HepG2 (cell line): ENCODE results near the gene CYB5R3. TPM values are rescaled to one million over a fixed set of nuclear protein-coding genes. Genes with fewer than 3 reads are reported as not detected.

ENCODE experiments used
- ATRX ChIP-seq: sonication (generic); formaldehyde crosslinking; IDR thresholded peaks from 2 replicates; pipeline ENCODE4 v1.4.0; 2020; ENCODE audit warnings: missing genetic modification reagents, borderline replicate concordance
- CBFB ChIP-seq: sonication (generic); formaldehyde crosslinking; IDR thresholded peaks from 2 replicates; pipeline ENCODE4 v1.4.0; 2020; ENCODE audit warnings: missing genetic modification reagents
- GABPB1 ChIP-seq: IDR thresholded peaks from 2 replicates; pipeline ENCODE4 v1.6.1; 2016; ENCODE audit warnings: mild to moderate bottlenecking, missing genetic modification reagents, moderate library complexity, missing compliant biosample characterization
- ZNF891 ChIP-seq: sonication (generic); formaldehyde crosslinking; IDR thresholded peaks from 2 replicates; pipeline ENCODE4 v1.5.0; 2020; ENCODE audit warnings: mild to moderate bottlenecking, missing genetic modification reagents
- polyA plus RNA-seq, 8 experiments: library from polyadenylated mRNA; depleted of rRNA in 3 of 8; stranded (reverse) in 7 of 8; unstranded in 1 of 8; fragments of >200 nt; fragmentation: Illumina TruSeq in 4 of 8; extraction: Trizol in 4 of 8; gene quantifications; 2 replicates each; pipeline versions ENCODE4 v1.2.1 to v1.2.3, GENCODE V29; 2011 to 2016; ENCODE audit warnings: low read depth in 4 of 8, missing spikeins in 1 of 8, mixed read lengths in 1 of 8; ENCODE audit not compliant: insufficient read depth in 1 of 8
- total RNA-seq, 5 experiments: library from RNA; depleted of rRNA; stranded (reverse); fragments of >200 nt; fragmentation: Illumina TruSeq; extraction: Trizol; gene quantifications; 2 replicates each; pipeline ENCODE4 v1.2.3, GENCODE V29; 2016; ENCODE audit warnings: low read depth in 1 of 5
- TF ChIP-seq, protein P1 (sequence below): sonication (generic); formaldehyde crosslinking; IDR thresholded peaks from 2 replicates; pipeline ENCODE4 v1.4.0; 2020; ENCODE audit warnings: mild to moderate bottlenecking, missing genetic modification reagents

CYB5R3 gene
- total and polyA plus RNA-seq, 2 of the 13 experiments (the other 11 are each of a cell fraction or from before 2014, with no cell fraction given) = 32.4 to 305 TPM

DNA sequence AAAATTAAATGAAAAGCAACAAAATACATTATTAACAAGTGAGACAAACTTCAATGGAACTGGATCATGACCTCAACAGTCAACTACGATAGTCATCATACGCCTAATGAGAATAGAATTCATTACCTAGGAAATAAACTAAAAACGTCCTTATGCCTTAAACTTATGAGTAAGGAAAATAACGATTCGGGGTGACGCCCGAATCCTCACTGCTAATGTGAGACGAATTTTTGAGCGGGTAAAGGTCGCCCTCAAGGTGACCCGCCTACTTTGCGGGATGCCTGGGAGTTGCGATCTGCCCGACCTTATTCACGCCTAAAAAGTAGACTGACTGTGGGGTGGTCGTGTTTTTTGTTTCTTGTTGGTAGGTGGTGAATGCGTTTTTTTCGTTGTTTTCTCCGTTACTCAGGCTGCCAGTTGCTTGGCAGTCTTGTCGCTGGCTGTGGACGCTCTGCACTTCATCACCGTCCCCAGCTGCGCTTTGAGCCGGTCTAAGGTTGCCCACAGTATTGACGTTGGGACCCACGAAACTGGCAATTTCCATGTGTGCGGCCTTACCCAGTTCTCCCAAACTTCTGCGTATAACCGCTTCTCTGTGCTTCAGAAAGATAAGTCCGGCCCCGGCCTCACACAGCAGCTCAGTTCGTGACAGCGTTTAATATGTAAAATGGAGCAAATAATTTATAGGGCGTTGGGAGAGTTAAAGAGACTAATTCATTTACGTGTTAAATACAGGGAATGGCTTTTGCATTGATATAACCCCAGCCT is 33.9 kb downstream of the CYB5R3 start (continued):
- TF ChIP-seq ATRX (CRISPR knock-in tag) (no peak; the same call in 1 of the 2 replicates), GABPB1 (CRISPR knock-in tag) (peak; percentile 29; the same call in 1 of the 2 replicates), ZNF891 (CRISPR knock-in tag) (peak; percentile 79), CBFB (CRISPR knock-in tag) (peak; percentile 71)
- TF ChIP-seq, protein P1, sequence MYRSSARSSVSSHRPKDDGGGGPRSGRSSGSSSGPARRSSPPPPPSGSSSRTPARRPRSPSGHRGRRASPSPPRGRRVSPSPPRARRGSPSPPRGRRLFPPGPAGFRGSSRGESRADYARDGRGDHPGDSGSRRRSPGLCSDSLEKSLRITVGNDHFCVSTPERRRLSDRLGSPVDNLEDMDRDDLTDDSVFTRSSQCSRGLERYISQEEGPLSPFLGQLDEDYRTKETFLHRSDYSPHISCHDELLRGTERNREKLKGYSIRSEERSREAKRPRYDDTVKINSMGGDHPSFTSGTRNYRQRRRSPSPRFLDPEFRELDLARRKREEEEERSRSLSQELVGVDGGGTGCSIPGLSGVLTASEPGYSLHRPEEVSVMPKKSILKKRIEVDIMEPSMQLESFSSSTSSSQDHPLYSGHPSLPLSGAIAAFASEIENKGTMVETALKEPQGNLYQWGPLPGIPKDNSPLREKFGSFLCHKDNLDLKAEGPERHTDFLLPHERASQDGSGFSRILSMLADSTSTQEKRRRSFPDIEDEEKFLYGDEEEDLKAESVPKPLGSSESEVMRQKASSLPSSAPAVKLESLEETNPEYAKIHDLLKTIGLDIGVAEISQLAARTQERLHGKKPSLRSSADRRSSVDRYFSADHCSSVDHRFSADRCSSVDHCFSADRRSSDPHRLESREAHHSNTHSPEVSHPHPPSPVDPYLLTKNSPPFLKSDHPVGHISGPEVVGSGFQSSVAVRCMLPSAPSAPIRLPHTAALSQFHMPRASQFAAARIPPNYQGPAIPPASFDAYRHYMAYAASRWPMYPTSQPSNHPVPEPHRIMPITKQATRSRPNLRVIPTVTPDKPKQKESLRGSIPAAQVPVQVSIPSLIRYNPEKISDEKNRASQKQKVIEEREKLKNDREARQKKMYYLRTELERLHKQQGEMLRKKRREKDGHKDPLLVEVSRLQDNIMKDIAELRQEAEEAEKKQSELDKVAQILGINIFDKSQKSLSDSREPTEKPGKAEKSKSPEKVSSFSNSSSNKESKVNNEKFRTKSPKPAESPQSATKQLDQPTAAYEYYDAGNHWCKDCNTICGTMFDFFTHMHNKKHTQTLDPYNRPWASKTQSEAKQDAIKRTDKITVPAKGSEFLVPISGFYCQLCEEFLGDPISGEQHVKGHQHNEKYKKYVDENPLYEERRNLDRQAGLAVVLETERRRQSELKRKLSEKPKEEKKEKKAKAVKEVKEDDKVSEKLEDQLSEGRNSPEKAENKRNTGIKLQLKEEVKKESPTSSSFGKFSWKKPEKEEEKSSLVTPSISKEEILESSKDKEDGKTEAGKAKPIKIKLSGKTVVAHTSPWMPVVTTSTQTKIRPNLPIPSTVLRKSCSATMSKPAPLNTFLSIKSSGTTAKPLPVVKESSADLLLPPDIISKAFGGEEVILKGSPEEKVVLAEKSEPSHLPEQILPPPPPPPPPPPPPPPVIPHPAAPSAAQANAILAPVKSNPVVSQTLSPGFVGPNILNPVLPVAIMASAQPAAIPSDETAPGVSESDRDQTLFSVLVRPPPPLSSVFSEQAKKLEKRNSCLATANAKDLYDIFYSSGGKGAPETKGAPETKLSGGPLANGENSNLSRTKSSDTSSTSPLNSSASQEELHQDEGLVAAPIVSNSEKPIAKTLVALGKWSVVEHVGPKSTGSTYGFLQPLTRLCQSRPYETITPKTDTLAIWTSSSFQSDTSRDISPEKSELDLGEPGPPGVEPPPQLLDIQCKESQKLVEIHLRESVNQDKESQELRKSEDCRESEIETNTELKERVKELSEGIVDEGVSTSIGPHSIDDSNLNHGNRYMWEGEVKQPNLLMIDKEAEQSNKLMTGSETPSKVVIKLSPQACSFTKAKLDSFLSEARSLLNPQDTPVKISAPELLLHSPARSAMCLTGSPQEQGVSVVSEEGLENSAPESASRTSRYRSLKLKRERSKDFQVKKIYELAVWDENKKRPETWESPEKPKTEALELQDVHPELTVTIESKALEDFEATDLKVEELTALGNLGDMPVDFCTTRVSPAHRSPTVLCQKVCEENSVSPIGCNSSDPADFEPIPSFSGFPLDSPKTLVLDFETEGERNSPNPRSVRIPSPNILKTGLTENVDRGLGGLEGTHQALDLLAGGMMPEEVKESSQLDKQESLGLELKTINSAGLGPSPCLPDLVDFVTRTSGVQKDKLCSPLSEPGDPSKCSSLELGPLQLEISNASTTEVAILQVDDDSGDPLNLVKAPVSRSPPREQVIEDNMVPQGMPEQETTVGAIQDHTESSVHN (CRISPR knock-in tag) = peak; percentile 87; the same call in 1 of the 2 replicates
